NCI-H128 (cell line): ENCODE data around the gene NUPR1.
"Not testable (repeated sequence)": the region's sequence is repeated elsewhere in the genome, so short reads cannot be mapped to it uniquely, and the experiment has no call there.

Experiments
- DNase-seq: peaks from one replicate; lab custom pipeline; 2025; ENCODE audit not compliant: unreplicated experiment; lab: John Stamatoyannopoulos, UW

Gene NUPR1

GRCh38 chr16:28499854-28500253, 38.9 kb downstream of the NUPR1 start:
- DNase-seq: no peak

GRCh38 chr16:28498666-28499381, 40.0 kb downstream of the NUPR1 start:
- DNase-seq: no peak

- DNase-seq: no peak
Measured at GRCh38 chr16:28497861-28498599, 40.7 kb downstream of the NUPR1 start.

- DNase-seq: no peak
Measured at GRCh38 chr16:28497386-28497785, 41.4 kb downstream of the NUPR1 start.

- no peak for DNase-seq
Measured at GRCh38 chr16:28496844-28497243, 41.9 kb downstream of the NUPR1 start.

- no peak for DNase-seq
Measured at GRCh38 chr16:28495795-28496749, 42.7 kb downstream of the NUPR1 start.

- no peak for DNase-seq
Measured at GRCh38 chr16:28495098-28495793, 43.5 kb downstream of the NUPR1 start.

GRCh38 chr16:28494121-28494851, 44.5 kb downstream of the NUPR1 start, which contains the start of gene APOBR:
TSS of gene APOBR (plus strand) at chr16:28494643. CDS start at chr16:28494682, 39 bp downstream.
- no peak for DNase-seq

- DNase-seq: no peak
Measured at GRCh38 chr16:28492511-28492910, 46.3 kb downstream of the NUPR1 start.

GRCh38 chr16:28491970-28492474, 46.8 kb downstream of the NUPR1 start, which contains the start of gene CLN3:
TSS of gene CLN3 (minus strand) at chr16:28492074. CDS start at chr16:28491759, 315 bp downstream.
- peak; percentile 70 for DNase-seq

- DNase-seq: no peak
Measured at GRCh38 chr16:28491230-28491969, 47.4 kb downstream of the NUPR1 start.

GRCh38 chr16:28486266-28486665, 52.5 kb downstream of the NUPR1 start:
- no peak for DNase-seq

- not testable (repeated sequence) for DNase-seq
Measured at GRCh38 chr16:28483361-28483760, 55.4 kb downstream of the NUPR1 start.
